ENCODE data around the gene PDE11A. TPM values are rescaled to one million over a fixed set of nuclear protein-coding genes. Genes with fewer than 3 reads are reported as not detected.
A peak's percentile ranks its signal among the peaks of the same experiment; 100 is the strongest.

PDE11A gene
- total and polyA plus RNA-seq, 8 donors, result 0.28 to 5.0 (median 1.7) TPM

GRCh38 chr2:177639262-177639914, 433.2 kb downstream of the PDE11A start:
- intact Hi-C loops (cut with DNase I), result no loop called here
- Histone ChIP-seq H3K4me1 (no peaks in the 10 kb centered on the region), H3K4me3 (no peak overlapping the region), H3K27ac (no peak overlapping the region), H3K36me3 (no peaks in the 10 kb centered on the region), H3K27me3 (no peaks in the 10 kb centered on the region), H3K9me3 (no peaks in the 10 kb centered on the region)
- ATAC-seq (no peak), FAIRE-seq (no peak), DNase-seq (no peak)
- 82% methylated on average over 2 of the region's 2 CpGs for WGBS, 2 donors
- TF ChIP-seq CTCF (IDR thresholded peaks at IDR 0.05), result no peak

GRCh38 chr2:177638507-177638906, 434.1 kb downstream of the PDE11A start:
- WGBS, 2 donors, result 92 to 93% methylated on average over 1 of the region's 1 CpG
- no peaks in the 10 kb centered on the region for H3K9me3 ChIP-seq
- H3K36me3 ChIP-seq, result no peaks in the 10 kb centered on the region
- no peak overlapping the region for H3K27ac ChIP-seq
- no peak overlapping the region for H3K4me3 ChIP-seq
- no peaks in the 10 kb centered on the region for H3K27me3 ChIP-seq
- ATAC-seq, result no peak
- no peak for DNase-seq
- TF ChIP-seq CTCF (IDR thresholded peaks at IDR 0.05), result no peak
- intact Hi-C loops (cut with DNase I), result no loop called here
- no peak for FAIRE-seq
- H3K4me1 ChIP-seq, result peaks cover 0 to 2% (median 0%) of the 10 kb centered on the region in 3 donors

- 81 to 84% methylated on average over 1 of the region's 1 CpG for whole genome bisulfite sequencing, 2 donors
- intact Hi-C loops (cut with DNase I), result no loop called here
- H3K4me3 ChIP-seq, result no peak overlapping the region
- H3K9me3 ChIP-seq, result no peaks in the 10 kb centered on the region
- no peaks in the 10 kb centered on the region for H3K36me3 ChIP-seq
- ATAC-seq (no peak), FAIRE-seq (no peak), DNase-seq (no peak)
- H3K4me1 ChIP-seq, result peaks cover 0 to 6% (median 0%) of the 10 kb centered on the region in 3 donors
- H3K27me3 ChIP-seq, result no peaks in the 10 kb centered on the region
- H3K27ac ChIP-seq, result no peak overlapping the region
- TF ChIP-seq CTCF (IDR thresholded peaks at IDR 0.05), result no peak
Measured at GRCh38 chr2:177636672-177637071, 435.9 kb downstream of the PDE11A start.

- no peaks in the 10 kb centered on the region for H3K36me3 ChIP-seq
- H3K4me1 ChIP-seq, result peaks cover 0 to 6% (median 0%) of the 10 kb centered on the region in 3 donors
- H3K9me3 ChIP-seq, result no peaks in the 10 kb centered on the region
- H3K4me3 ChIP-seq, result no peak overlapping the region
- TF ChIP-seq CTCF (IDR thresholded peaks at IDR 0.05), result no peak
- FAIRE-seq (no peak), ATAC-seq (no peak), DNase-seq (no peak)
- intact Hi-C loops (cut with DNase I), result no loop called here
- no peak overlapping the region for H3K27ac ChIP-seq
- no peaks in the 10 kb centered on the region for H3K27me3 ChIP-seq
- 0% methylated on average over 1 of the region's 1 CpG for WGBS, 2 donors
Measured at GRCh38 chr2:177635696-177636095, 436.9 kb downstream of the PDE11A start.

- no peak for TF ChIP-seq CTCF (IDR thresholded peaks at IDR 0.05)
- DNase-seq (no peak), FAIRE-seq (no peak), ATAC-seq (peak in 2 of 4 donors; percentile 68)
- Histone ChIP-seq H3K9me3 (no peaks in the 10 kb centered on the region), H3K4me1 (peaks cover 0 to 6% (median 0%) of the 10 kb centered on the region in 3 donors), H3K27me3 (no peaks in the 10 kb centered on the region), H3K27ac (peak overlapping the region in 2 of 4 donors; percentile 38 to 62), H3K4me3 (peak overlapping the region in 2 of 4 donors; percentile 18 to 27), H3K36me3 (no peaks in the 10 kb centered on the region)
- 17 to 25% methylated on average over 1 of the region's 1 CpG for WGBS, 2 donors
- intact Hi-C loops (cut with DNase I), result no loop called here
Measured at GRCh38 chr2:177633910-177634294, 438.7 kb downstream of the PDE11A start.

All from pancreas (tissue), 10 donors.